ENCODE data around the gene CDK11B. TPM values are rescaled to one million over a fixed set of nuclear protein-coding genes. Genes with fewer than 3 reads are reported as not detected.
A peak's percentile ranks its signal among the peaks of the same experiment; 100 is the strongest.
"Not testable (repeated sequence)": the region's sequence is repeated elsewhere in the genome, so short reads cannot be mapped to it uniquely, and the experiment has no call there.

CDK11B gene
- total and polyA plus RNA-seq, 2 donors (not counting 1 experiment from before 2014, with no cell fraction given): 14.1 to 36.3 TPM

GRCh38 chr1:1700067-1700466 lies 41.3 kb upstream of the CDK11B start:
- H3K4me1 Mint-ChIP-seq; H3K9me3 ChIP-seq (ENCODE audit: control extremely low read depth in 1 of 3, control insufficient read depth in 2 of 3, insufficient read depth in 1 of 3, low read length in 2 of 3); H3K27me3 Mint-ChIP-seq; DNase-seq; H2AFZ ChIP-seq (ENCODE audit: insufficient read depth, low read depth, low read length, poor library complexity, severe bottlenecking); H3K4me1 ChIP-seq (ENCODE audit: control insufficient read depth in 2 of 2, insufficient read depth in 2 of 2, low read length in 2 of 2); H3K27ac ChIP-seq (ENCODE audit: low read length in 2 of 2); H3K79me2 ChIP-seq (ENCODE audit: control insufficient read depth, insufficient read depth, low read length); POLR2A ChIA-PET; H3K4me2 ChIP-seq (replicated peaks; ENCODE audit: low read depth, low read length, poor library complexity, severe bottlenecking); CTCF ChIA-PET; H3K9ac ChIP-seq (ENCODE audit: low read length); H4K20me1 ChIP-seq (ENCODE audit: control insufficient read depth, insufficient read depth, low read length, poor library complexity, severe bottlenecking); H3K27ac Mint-ChIP-seq; H3K27me3 ChIP-seq (replicated peaks in 1 of 4; ENCODE audit: control extremely low read depth in 1 of 4, control insufficient read depth in 3 of 4, insufficient read depth in 4 of 4, low read length in 3 of 4); intact Hi-C loops (cut with micrococcal nuclease); H3K9me3 Mint-ChIP-seq (ENCODE audit: insufficient read depth); H3K4me3 Mint-ChIP-seq; H3K4me3 ChIP-seq (ENCODE audit: control extremely low read depth in 1 of 5, extremely low read depth in 1 of 5, insufficient read depth in 1 of 5, low read depth in 2 of 5, low read length in 4 of 5): not testable (repeated sequence)
- ATAC-seq (ENCODE audit: low read depth): peak; percentile 54
- H3K36me3 ChIP-seq (replicated peaks in 1 of 2; ENCODE audit: control extremely low read depth in 1 of 2, control insufficient read depth in 1 of 2, extremely low read depth in 1 of 2, insufficient read depth in 2 of 2, low read length in 1 of 2): peaks cover 0 to 12% of the 10 kb centered on the region in 2 experiments
- no CpG with 5 or more reads among the region's 45 CpGs for WGBS (ENCODE audit: insufficient coverage)

GRCh38 chr1:1699061-1699460 lies 40.3 kb upstream of the CDK11B start:
- H2AFZ ChIP-seq (ENCODE audit: insufficient read depth, low read depth, low read length, poor library complexity, severe bottlenecking); H3K9ac ChIP-seq (ENCODE audit: low read length); H3K4me1 ChIP-seq (ENCODE audit: control insufficient read depth in 2 of 2, insufficient read depth in 2 of 2, low read length in 2 of 2); CTCF ChIA-PET; H3K4me1 Mint-ChIP-seq; H3K4me3 Mint-ChIP-seq; intact Hi-C loops (cut with micrococcal nuclease); POLR2A ChIA-PET; DNase-seq; H3K9me3 ChIP-seq (ENCODE audit: control extremely low read depth in 1 of 3, control insufficient read depth in 2 of 3, insufficient read depth in 1 of 3, low read length in 2 of 3); H3K79me2 ChIP-seq (ENCODE audit: control insufficient read depth, insufficient read depth, low read length); H4K20me1 ChIP-seq (ENCODE audit: control insufficient read depth, insufficient read depth, low read length, poor library complexity, severe bottlenecking); H3K4me3 ChIP-seq (ENCODE audit: control extremely low read depth in 1 of 5, extremely low read depth in 1 of 5, insufficient read depth in 1 of 5, low read depth in 2 of 5, low read length in 4 of 5); H3K27me3 Mint-ChIP-seq; H3K27me3 ChIP-seq (replicated peaks in 1 of 4; ENCODE audit: control extremely low read depth in 1 of 4, control insufficient read depth in 3 of 4, insufficient read depth in 4 of 4, low read length in 3 of 4); H3K27ac Mint-ChIP-seq; H3K9me3 Mint-ChIP-seq (ENCODE audit: insufficient read depth); H3K27ac ChIP-seq (ENCODE audit: low read length in 2 of 2); H3K4me2 ChIP-seq (replicated peaks; ENCODE audit: low read depth, low read length, poor library complexity, severe bottlenecking); H3K36me3 ChIP-seq (replicated peaks in 1 of 2; ENCODE audit: control extremely low read depth in 1 of 2, control insufficient read depth in 1 of 2, extremely low read depth in 1 of 2, insufficient read depth in 2 of 2, low read length in 1 of 2); ATAC-seq (ENCODE audit: low read depth): not testable (repeated sequence)
- WGBS (ENCODE audit: insufficient coverage): no CpG with 5 or more reads among the region's 19 CpGs

- DNase-seq; H2AFZ ChIP-seq (ENCODE audit: insufficient read depth, low read depth, low read length, poor library complexity, severe bottlenecking); H3K4me3 Mint-ChIP-seq; H3K79me2 ChIP-seq (ENCODE audit: control insufficient read depth, insufficient read depth, low read length); H3K4me1 Mint-ChIP-seq; H3K27ac Mint-ChIP-seq; CTCF ChIA-PET; H3K4me2 ChIP-seq (replicated peaks; ENCODE audit: low read depth, low read length, poor library complexity, severe bottlenecking); H3K4me3 ChIP-seq (ENCODE audit: control extremely low read depth in 1 of 5, extremely low read depth in 1 of 5, insufficient read depth in 1 of 5, low read depth in 2 of 5, low read length in 4 of 5); H3K27ac ChIP-seq (ENCODE audit: low read length in 2 of 2); H3K27me3 Mint-ChIP-seq; H3K9me3 ChIP-seq (ENCODE audit: control extremely low read depth in 1 of 3, control insufficient read depth in 2 of 3, insufficient read depth in 1 of 3, low read length in 2 of 3); H4K20me1 ChIP-seq (ENCODE audit: control insufficient read depth, insufficient read depth, low read length, poor library complexity, severe bottlenecking); POLR2A ChIA-PET; H3K9me3 Mint-ChIP-seq (ENCODE audit: insufficient read depth); H3K27me3 ChIP-seq (replicated peaks in 1 of 4; ENCODE audit: control extremely low read depth in 1 of 4, control insufficient read depth in 3 of 4, insufficient read depth in 4 of 4, low read length in 3 of 4); H3K9ac ChIP-seq (ENCODE audit: low read length); ATAC-seq (ENCODE audit: low read depth); H3K36me3 ChIP-seq (replicated peaks in 1 of 2; ENCODE audit: control extremely low read depth in 1 of 2, control insufficient read depth in 1 of 2, extremely low read depth in 1 of 2, insufficient read depth in 2 of 2, low read length in 1 of 2); intact Hi-C loops (cut with micrococcal nuclease): not testable (repeated sequence)
- 87% methylated on average over 6 of the region's 26 CpGs for WGBS (ENCODE audit: insufficient coverage)
- peaks cover 0 to 12% of the 10 kb centered on the region in 2 donors for H3K4me1 ChIP-seq (ENCODE audit: control insufficient read depth in 2 of 2, insufficient read depth in 2 of 2, low read length in 2 of 2)
Measured at GRCh38 chr1:1697358-1698183, 38.8 kb upstream of the CDK11B start.

Measured in B cell (primary cell).